NCI-H1417 treated with DMSO at 0.1 percent for 48 hours (cell line): Measurements from ENCODE around the gene GJB5.
"Not testable (repeated sequence)": the region's sequence is repeated elsewhere in the genome, so short reads cannot be mapped to it uniquely, and the experiment has no call there.

ENCODE experiments used
- DNase-seq: peaks from one replicate; lab custom pipeline; 2025; lab: John Stamatoyannopoulos, UW

Gene GJB5

DNA sequence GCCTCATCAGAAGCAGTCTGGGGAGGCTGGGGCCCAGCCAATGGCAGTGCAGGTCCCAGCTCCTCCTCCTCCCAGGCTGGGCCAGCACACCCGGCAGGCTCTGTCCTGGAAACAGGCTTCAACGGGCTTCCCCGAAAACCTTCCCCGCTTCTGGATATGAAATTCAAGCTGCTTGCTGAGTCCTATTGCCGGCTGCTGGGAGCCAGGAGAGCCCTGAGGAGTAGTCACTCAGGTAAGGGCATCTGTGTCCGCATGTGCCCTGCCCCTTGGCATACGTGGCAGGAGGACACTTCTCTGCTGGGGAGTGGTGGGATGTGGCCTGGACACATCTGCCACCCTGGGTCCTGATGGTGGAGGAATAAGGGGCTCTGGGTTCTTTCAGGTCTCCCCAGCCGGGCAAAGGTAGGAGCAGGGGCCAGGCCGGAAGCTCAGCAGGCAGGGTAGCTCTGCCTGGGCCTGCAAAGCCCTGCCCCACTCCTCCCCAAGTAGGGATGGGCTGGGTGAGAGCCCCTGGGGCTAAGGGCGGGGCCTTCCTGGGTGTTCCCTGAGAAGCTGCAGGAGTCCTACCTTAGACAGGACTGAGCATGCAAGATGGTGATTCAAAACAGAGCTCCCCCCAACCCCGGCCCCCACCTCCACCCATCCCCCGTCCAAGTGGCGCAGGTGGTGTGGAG lies at the start of gene GJB5:
TSS of gene GJB5 (plus strand) at position 84 of the 674 bp plus-strand sequence. CDS start 2,284 bp downstream, outside the sequence.
- no peak for DNase-seq

DNA sequence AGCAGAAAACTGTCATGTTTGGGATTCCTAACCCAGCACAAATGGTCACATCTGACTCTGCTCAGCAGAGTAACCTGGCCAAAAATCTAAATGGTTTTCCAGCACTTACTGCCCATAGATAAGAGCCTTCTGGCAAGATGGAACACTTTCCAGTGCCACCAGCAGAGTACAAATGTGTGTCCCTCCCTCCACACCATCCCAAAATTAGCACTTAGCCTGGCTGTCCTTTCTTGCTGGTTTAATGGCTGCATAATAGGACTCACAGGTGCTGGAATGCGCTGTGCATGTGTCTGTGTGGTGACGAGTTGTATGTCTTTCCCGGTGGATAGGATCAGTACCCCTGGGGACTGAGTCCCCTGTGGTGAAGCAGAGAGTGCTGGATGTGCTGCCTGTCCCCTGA lies 49.8 kb upstream of the GJB5 start:
- DNase-seq = no peak

DNA sequence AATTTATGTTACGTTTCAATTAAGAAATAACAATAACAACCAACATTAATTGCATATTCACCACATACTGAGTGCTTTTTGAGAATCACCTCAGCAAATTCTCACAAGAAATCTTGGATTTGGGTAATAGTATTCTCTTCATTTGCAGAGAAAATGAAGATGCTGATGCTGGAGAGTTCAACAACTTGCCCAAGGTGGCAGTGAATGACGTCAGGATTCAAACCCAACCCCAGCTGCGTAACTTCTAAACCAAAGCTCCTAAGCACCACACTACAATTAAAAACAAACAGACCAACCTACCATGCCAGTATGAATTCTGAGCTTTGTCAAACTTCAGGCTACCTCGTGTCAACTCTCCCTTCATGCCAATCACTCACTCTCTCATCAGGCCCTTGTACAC lies 46.7 kb upstream of the GJB5 start:
- DNase-seq = no peak

DNA sequence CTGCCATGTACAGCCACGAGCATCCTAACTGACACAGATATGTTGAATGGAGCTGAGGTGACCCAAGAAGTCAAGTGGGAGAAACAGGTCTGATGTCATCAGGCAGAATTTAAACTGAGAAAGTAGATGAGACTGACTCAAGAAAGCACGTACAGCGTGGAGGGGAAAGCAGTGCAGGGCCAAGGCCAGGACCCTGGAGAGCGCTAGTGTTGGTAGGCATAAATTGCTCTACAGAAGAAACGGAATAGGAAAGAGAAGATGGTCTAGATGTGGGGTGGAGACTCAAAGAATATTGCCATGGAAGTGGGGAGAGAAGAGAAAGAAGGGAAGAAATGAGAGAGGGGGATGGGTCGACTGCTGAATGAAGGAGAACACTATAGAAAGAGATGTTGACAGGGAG lies 45.3 kb upstream of the GJB5 start:
- no peak for DNase-seq

DNA sequence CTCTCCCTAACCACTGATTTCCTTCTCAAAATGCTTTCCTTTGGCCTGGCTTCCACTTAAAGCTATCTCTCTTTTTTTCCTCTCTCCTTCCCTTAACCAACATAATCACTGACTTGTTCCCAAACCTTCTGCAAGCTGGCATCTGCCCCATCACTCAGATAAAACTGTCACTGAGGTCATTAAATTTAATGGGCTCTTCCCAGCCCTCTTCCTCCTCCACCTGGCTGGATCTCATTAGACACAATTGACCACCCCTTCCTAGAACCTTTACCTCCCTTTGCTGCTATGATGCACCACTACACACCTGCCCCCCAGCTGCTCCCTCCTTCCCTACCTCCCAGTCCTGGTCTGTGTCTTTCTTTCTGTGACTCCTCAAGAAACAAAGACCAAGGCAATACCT lies 44.0 kb upstream of the GJB5 start:
- DNase-seq = no peak

DNA sequence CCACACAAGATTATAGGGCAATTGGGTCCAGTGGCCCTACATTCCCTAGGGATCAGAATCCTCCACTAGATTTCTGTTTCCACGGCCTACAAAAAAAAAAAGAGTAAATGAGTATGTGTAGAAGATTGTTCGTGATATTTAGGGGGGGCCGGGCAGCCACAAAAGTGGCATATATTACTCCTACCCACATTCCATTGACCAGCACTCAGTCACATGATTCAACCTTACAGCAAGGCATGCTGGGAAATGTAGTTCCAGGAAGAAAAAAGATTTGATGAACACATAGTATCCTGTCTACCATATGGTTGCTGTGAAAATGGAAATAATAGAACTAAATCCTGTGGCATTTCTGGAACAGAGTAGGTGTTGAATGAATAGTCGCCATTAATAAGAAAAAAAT lies 43.4 kb upstream of the GJB5 start:
- no peak for DNase-seq

DNA sequence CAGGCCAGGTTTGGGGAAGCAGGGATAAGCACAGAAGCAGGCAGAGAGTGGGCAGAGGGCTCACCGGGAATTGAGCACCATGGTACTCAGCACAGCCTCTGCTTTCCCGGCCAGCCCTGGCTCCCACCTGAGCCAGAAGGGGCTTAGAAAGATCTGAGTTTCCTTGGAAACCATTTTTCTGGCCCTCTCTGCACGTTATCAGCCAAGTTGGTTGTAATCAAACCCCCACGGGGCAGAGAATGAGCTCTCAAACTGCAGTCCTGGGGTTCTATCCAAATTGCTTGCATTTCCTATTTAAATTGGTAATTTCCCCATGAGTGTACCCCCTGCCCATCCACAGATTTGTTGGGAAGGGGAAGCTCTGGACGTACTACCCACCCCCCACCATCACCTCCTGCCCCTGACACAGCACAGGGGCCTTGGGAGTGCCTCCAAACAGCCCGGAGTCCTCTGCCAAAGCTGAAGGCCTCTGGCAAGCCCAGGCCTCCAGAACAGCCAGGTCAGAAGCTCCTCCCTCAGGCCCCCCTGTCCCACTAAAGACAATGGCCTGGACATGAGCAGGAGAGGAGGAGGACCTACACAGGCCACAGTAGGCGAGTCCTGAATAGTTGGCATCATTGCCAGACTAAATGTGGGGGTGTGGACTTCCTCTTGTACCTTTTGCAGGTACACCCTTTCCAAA lies 42.7 kb upstream of the GJB5 start:
- no peak for DNase-seq

DNA sequence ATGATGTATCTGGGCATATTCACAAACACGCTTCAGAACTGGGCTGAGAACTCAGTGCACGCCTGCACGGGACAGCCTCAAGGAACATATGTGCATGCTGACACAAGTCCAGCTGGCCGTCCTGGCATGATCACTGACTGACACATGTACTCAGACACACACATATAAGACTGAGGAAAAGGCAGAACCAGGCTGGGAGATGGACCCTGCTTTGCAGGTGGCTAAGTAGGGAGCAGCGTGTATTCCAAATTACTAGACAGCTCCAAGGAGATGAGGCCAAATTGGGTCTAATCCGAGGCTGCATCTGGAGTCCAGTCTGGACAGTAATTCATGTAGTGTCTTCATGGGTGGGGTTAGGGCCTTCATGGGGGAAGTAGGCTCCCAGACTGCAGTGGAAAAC lies 41.4 kb upstream of the GJB5 start:
- DNase-seq = no peak

DNA sequence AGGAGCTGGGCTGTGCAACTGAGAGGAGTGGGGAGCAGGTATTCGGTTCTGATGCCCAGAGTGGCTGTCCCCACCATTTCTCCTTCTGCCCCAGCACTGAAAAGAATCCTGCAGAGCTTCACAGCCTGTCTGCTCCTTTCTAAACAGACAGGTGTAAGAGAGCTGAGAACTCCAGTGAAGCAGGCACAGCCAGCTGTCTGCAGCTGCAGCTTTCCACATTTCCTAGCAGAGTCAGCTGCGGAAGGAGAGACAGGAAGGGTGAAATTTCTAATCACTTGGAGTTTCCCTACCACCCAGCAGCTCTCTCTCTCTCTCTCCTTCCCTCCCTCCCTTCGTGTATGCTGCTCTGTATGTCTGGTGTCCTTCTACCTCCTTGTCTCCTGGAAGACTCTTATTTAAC lies 40.5 kb upstream of the GJB5 start:
- DNase-seq = no peak

DNA sequence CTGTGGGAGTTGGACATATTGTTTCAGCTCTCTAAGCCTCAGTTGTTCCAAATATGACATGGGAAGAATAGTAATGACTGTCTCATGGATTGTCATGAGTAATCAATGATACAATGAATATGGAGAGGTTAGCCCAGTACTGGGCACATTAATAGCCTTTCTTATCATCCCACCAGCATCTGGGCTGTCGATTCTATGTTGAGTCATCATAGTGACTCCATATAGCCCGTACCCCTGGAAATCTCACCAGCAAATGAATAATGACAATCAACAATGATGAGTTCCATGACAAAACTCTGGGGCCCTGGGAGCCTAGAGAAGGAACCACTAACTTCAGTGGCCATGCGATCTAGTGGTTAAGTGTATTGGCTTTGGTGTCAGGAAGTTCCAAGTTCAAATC lies 39.7 kb upstream of the GJB5 start:
- DNase-seq = no peak

DNA sequence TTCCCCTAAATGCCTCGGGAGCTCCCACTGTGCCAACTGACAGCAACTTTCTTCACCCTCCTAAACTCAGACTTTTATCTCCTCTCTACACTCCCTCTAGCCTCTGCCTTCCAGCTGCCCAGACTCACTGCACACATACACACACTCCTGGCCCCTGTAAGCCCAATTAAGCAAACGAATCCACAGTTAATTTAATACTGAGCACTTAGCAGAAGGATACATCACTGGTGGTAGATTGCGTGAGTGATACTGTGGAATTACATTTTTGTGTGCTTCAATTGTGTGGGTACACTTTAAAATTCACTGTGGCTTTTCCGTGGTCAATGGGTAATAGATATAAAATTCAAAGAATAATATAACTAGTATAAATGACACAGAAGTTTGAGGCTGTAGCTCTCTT lies 33.6 kb upstream of the GJB5 start:
- no peak for DNase-seq

DNA sequence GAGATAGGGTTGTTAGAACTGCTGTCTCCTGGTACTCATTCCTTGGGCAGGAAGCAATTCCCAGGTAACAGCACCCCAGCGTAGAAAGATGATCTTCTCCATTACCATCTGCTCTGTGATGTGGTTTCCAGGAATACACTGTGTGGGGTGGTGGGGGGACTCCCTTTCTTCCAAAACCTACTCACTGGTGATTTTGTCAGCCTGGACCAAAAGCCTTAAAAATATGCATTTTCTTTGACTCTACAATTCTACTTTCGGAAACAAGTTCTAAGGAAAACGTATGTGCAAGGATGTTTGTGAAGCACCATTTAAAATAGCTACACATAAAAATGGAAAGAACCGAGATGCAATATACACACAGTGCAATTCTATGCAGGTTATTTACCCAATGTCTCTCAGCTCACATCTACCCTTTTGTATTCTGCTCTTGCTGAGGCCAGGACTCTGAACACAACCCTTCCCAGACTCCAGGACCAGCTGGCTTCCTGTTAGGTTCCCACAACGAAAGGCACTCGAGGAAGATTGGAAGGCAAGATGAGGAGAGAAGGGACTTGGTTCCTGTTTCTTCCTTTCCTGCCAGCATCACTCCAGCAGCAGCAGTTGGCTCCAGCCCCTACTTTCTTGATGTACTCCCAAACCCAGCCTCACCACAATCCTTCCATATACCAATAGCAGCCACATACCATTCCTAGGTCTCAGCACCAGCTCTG lies 33.0 kb upstream of the GJB5 start:
- DNase-seq = no peak

DNA sequence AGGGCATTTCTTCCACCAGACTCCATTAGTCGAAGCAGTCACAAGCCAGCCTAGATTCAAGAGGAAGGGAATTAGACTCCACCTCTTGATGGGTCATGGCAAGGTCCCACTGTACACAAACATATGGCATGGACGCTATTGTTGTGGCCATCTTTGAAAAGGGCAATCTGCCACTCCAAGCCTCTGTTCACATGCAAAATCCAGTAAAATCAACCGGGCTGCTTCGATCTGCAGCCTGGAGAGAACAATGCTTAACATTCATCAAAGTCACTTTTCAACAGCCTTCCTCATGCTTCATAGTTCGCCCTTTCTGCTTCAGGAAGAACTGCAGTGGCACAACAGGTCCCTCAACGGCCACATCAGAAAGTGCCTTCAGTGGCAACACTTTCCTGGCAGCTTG lies 28.0 kb upstream of the GJB5 start:
- no peak for DNase-seq

DNA sequence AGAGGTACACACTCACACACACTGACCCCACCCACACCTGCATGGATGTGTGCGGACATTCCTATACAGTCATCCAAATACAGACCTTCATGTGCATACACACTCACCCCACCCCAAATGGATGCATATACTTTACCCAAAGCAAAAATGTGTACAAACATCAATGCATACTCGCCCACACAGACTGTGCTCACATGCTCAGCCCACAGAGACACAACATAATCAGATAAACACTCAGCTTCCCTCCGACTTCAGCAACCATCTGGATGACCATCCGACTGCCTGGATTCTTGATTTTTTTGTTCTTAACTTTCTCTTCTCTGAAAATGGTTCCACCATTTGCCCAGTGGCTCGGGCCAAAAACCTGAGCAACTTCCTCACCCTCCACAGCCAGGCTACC lies 24.4 kb upstream of the GJB5 start:
- no peak for DNase-seq

DNA sequence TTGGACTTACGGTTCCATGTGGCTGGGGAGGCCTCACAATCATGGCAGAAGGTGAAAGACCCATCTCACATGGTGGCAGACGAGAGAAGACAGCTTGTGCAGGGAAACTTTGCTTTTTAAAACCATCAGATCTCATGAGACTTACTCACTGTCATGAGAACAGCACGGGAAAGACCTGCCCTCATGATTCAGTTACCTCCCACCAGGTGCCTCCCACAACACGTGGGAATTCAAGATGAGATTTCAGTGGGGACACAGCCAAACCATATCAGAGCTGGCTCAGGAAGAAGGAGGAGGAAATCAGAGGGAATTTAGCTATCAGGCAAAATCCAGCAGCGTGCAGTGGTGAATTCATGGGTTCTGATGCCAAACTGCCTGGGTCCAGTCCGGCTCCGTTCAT lies 22.0 kb upstream of the GJB5 start:
- DNase-seq = not testable (repeated sequence)

DNA sequence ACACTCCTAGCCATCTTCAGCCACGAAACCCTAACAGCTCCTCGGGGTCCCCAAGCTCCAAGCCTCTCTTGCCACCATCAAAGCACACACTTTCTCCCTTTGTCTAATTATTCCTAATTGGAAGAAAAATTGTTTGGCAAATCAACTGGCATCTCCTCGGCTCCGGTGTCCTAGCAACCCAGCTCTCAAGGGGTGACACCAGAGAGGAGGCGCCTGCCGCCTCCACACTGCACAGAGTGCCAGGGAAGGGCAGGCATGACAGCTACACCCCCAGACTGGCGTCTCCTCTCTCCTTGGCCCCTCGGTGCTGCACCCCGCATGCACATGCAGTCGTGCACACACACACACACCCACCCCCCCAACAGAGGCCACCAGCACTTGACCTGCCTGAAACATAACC lies 18.2 kb upstream of the GJB5 start:
- DNase-seq = no peak

DNA sequence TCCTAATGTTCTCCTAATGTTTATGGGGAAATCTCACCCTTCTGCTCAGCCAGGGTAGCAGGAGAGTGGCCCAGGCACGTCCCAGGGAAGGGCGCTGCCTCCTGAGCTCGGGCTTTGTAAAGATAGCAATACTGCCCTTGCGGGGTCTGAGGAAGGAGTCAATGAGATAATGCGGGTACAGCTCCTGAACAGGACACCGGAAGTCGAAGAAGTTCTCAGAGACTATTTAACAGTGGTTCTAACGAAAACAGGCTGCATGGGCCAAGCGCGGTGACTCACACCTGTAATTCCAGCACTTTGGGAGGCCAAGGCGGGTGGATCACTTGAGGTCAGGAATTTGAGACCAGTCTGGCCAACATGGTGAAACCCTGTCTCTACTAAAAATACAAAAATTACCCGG lies 17.6 kb upstream of the GJB5 start:
- not testable (repeated sequence) for DNase-seq

DNA sequence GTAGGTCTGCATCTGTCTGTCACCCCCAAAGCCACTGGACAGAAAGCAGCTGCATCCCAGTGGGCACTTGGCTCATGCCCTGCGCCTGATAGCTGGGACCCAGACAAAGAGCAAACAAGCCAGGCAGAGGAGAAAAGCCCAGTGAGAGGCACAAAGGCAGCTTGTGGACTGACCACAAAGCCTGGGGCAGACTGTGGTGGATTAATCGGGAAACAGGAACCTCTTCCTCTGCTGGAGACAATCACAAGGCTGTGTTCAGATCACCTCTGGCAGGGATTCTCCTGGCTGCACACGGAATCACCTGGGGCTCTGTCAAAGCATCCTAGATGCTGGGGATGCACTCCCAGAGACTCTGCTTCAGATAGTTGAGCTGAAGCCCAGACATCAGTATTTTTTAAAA lies 15.2 kb upstream of the GJB5 start:
- no peak for DNase-seq

DNA sequence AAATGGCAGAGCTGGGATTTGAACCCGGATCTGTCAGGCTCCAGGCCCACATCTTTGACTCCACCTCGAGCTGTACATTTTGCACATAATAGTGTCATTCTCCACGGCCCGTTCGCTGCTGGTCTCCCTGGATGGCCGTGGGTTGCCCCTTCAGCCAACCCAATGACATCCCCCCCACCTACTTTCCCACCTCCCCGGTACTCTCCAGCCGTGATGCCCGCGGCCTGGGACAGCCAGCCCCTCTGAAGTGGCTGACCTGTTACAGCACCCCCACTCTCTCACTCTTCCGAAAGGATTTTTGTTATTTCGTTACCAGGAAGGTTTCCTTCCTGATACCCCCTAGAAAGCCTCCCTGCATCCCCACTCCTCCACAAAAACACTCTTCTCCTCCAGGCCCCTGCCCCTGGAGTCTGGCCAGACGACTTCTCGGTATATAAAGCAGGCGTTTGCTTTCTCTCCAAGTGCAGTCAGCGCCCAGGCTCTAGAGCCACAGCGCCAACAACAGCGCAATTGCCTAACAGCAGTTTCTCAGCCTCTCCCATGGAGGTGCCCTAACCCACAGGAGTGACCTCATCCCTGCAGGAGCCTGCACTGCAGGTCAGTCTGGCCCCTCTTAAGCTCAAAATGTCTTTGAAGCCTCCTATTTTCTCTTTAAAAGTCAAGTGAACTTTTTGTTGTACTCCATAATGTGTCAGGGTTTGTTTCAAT lies 14.5 kb upstream of the GJB5 start:
- no peak for DNase-seq

DNA sequence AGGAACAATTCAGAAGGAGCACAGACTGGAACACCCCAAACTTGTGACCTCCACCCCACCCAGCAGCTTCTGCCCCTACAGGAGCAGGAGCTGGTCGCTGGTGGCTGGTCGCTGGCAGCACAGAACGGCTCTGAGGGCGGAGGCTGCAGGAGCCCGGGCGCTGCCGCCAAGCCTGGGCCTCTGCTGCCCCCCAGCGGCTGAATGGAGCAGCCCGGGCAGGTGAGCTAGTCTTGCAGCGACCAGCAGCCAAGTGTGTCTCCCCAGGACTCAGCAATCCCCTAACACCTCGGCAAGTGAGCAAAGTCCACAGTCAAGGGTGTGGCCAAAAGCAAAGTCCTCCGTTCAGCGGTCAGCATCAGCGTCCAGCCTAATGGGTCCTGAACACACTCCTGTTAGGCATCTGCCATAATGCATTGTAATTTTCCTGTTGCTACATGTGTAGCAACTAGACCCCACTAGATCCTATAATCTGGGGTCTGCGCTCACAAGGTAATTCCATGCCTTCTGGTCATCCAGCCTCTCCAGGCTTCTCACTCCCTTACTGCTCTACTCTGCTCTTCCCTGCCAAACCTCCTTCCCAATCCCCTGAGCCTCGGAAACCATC lies 12.1 kb upstream of the GJB5 start:
- DNase-seq = no peak

DNA sequence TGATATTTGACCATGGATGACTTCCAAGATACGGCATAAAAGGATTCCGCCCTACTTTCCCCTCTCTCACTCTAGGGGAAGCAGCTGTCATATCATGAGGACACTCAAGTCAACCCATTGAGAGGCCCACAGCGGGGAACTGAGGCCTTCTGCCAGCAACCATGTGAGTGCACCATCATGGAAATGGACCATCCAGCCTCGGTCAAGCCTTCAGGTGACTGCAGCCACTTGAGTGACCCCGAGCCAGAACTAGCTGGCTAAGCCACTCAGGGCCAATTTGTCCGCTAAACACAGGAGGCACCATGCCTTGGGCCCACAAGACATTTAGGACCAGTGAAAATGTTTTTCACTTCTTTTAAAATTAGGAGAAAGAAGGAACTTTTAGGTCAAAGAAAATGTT lies 11.1 kb upstream of the GJB5 start:
- no peak for DNase-seq

DNA sequence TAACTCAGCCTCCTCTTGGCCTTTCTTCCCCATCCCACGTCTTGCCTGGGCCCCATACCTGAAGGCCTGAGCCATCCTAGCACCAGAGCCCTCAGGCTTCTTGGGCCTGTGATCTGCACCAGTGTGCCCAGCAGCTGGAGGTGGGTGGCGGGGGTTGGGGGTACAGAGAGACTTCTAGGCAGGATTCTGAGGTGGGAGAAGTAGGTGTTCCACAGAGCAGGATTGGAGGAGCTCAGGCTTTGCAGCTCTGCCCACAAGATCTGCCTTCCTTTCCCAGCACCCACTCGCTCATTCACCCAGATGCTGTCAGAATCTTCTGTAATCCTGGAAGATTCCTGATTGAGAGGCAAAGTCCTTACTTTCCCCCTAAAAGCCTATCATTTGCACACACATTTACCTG lies 10.0 kb upstream of the GJB5 start:
- DNase-seq = no peak
